HCT116 (cell line): Measurements from ENCODE around the gene TMEM200C. TPM values are rescaled to one million over a fixed set of nuclear protein-coding genes. Genes with fewer than 3 reads are reported as not detected.

ENCODE experiments used
- ATAC-seq: fragments of 200-7000 bp; cut with Tn5 transposase; 2 replicates; pipeline ENCODE4 v1.9.1; 2020; ENCODE audit warnings: mild to moderate bottlenecking, moderate library complexity
- BruUV-seq: library from RNA; stranded (reverse); fragments of 400-500 nt; replicated peaks from 2 replicates; lab custom pipeline; 2021; lab: Mats Ljungman, UMichigan
- CTCF ChIA-PET: fragments of 300-600 bp; sonication (Branson Sonifier 250); formaldehyde crosslinking; loops from one replicate; lab custom pipeline; 2021; ENCODE audit warnings: antibody characterized with exemption; lab: Charles Lee
- POLR2A ChIA-PET: fragments of 300-600, 350-600 bp; sonication (Branson Sonifier 250); formaldehyde crosslinking; loops from one replicate; lab custom pipeline; 2021; ENCODE audit warnings: antibody characterized with exemption; lab: Charles Lee
- RAD21 ChIA-PET, 2 experiments: fragments of 300-600 bp; sonication (Branson Sonifier 250); formaldehyde crosslinking; loops; one replicate each; lab custom pipeline; 2023; ENCODE audit warnings: low total read pairs in 2 of 2; ENCODE audit not compliant: uncharacterized antibody in 2 of 2, unreplicated experiment in 2 of 2, low non-redundant PET in 1 of 2; lab: Charles Lee
- DNase-seq: peaks from one replicate; pipeline ENCODE4 v3.0.0-alpha.2; 2010; ENCODE audit warnings: low read depth, low spot score
- H2AFZ ChIP-seq: fragments of 200-600 bp; shearing (Covaris generic), sonication (generic); 2 replicates; pipeline ENCODE4 v1.6.1; 2017; ENCODE audit warnings: low read depth, mixed run types, mixed read lengths, antibody characterized with exemption, low read length; ENCODE audit not compliant: poor library complexity, severe bottlenecking
- H3K27ac ChIP-seq: 2 replicates; pipeline ENCODE4 v1.5.1; 2012; ENCODE audit warnings: low read depth, low read length
- H3K27me3 ChIP-seq: fragments of 200-600 bp; sonication (generic); 2 replicates; pipeline ENCODE4 v1.6.1; 2016; ENCODE audit warnings: mixed run types, low read length, mixed read lengths; ENCODE audit not compliant: insufficient read depth
- H3K36me3 ChIP-seq, 2 experiments: fragments of 200-500 bp in 1 of 2; fragments of 200-600 bp in 1 of 2; sonication (Bioruptor generic) in 1 of 2; sonication (generic) in 1 of 2; 2 replicates each; pipeline versions ENCODE4 v1.5.1 to v1.6.1; 2014 to 2016; ENCODE audit warnings: low read length in 2 of 2, inconsistent platforms in 1 of 2, mixed read lengths in 1 of 2, mixed run types in 1 of 2; ENCODE audit not compliant: insufficient read depth in 2 of 2, control insufficient read depth in 1 of 2
- H3K4me1 ChIP-seq, 2 experiments: fragments of 200-600 bp in 1 of 2; sonication (generic) in 1 of 2; 2 replicates each; pipeline versions ENCODE4 v1.5.1 to v1.6.1; 2012 to 2017; ENCODE audit warnings: low read length in 2 of 2, inconsistent platforms in 1 of 2, mild to moderate bottlenecking in 1 of 2, mixed read lengths in 1 of 2, mixed run types in 1 of 2, moderate library complexity in 1 of 2; ENCODE audit not compliant: insufficient read depth in 2 of 2, control insufficient read depth in 1 of 2
- H3K4me2 ChIP-seq: fragments of 200-600 bp; sonication (generic); 2 replicates; pipeline ENCODE4 v1.6.1; 2017; ENCODE audit warnings: mixed run types, low read length, mixed read lengths
- H3K4me3 ChIP-seq, 2 experiments: fragments of 200-600 bp in 1 of 2; sonication (generic) in 1 of 2; replicated peaks in 1 of 2; 2 replicates each; pipeline ENCODE4 v1.5.1; 2011 to 2016; ENCODE audit warnings: low read length in 2 of 2, control low read depth in 1 of 2, low read depth in 1 of 2, mild to moderate bottlenecking in 1 of 2, mixed read lengths in 1 of 2, mixed run types in 1 of 2
- H3K79me2 ChIP-seq: fragments of 200-600 bp; sonication (generic); 2 replicates; pipeline ENCODE4 v1.6.1; 2017; ENCODE audit warnings: mild to moderate bottlenecking, mixed run types, low read length, moderate library complexity, mixed read lengths; ENCODE audit not compliant: insufficient read depth
- H3K9ac ChIP-seq: fragments of 200-600 bp; sonication (generic); 2 replicates; pipeline ENCODE4 v1.6.1; 2016; ENCODE audit warnings: low read length, mixed read lengths
- H3K9me2 ChIP-seq: fragments of 200-600 bp; sonication (generic), shearing (Covaris generic); 2 replicates; pipeline ENCODE4 v1.6.1; 2017; ENCODE audit warnings: mixed run types, mild to moderate bottlenecking, moderate library complexity; ENCODE audit not compliant: insufficient read depth
- H3K9me3 ChIP-seq, 2 experiments: fragments of 200-500 bp in 1 of 2; fragments of 200-600 bp in 1 of 2; sonication (Bioruptor generic) in 1 of 2; sonication (generic) in 1 of 2; 2 replicates each; pipeline ENCODE4 v1.6.1; 2014 to 2017; ENCODE audit warnings: low read length in 2 of 2, mixed read lengths in 2 of 2, inconsistent platforms in 1 of 2, low read depth in 1 of 2, mild to moderate bottlenecking in 1 of 2, mixed run types in 1 of 2, moderate library complexity in 1 of 2; ENCODE audit not compliant: control insufficient read depth in 1 of 2, insufficient read depth in 1 of 2
- H4K20me1 ChIP-seq: fragments of 200-600 bp; sonication (generic), shearing (Covaris generic); 2 replicates; pipeline ENCODE4 v1.6.1; 2017; ENCODE audit warnings: mixed run types, mild to moderate bottlenecking, moderate library complexity; ENCODE audit not compliant: insufficient read depth
- CEBPB ChIP-seq: IDR thresholded peaks from 2 replicates; pipeline ENCODE4 v1.6.1; 2012; ENCODE audit warnings: low read depth
- EGR1 ChIP-seq: IDR thresholded peaks from 2 replicates; pipeline ENCODE4 v1.6.1; 2012; ENCODE audit warnings: low read depth
- ELF1 ChIP-seq: IDR thresholded peaks from 2 replicates; pipeline ENCODE4 v1.6.1; 2012; ENCODE audit warnings: low read depth, borderline replicate concordance
- EZH2 ChIP-seq: fragments of 200-600 bp; sonication (generic); IDR thresholded peaks from 2 replicates; pipeline ENCODE4 v1.6.1; 2017; ENCODE audit warnings: antibody characterized with exemption, mixed run types
- EZH2phosphoT487 ChIP-seq: fragments of 200-600 bp; IDR thresholded peaks from 2 replicates; pipeline ENCODE4 v1.6.1; 2018; ENCODE audit warnings: antibody characterized with exemption, borderline replicate concordance
- FOSL1 ChIP-seq: IDR thresholded peaks from 2 replicates; pipeline ENCODE4 v1.6.1; 2012; ENCODE audit warnings: low read depth
- MAX ChIP-seq: IDR thresholded peaks from 2 replicates; pipeline ENCODE4 v1.6.1; 2012
- POLR2A ChIP-seq: IDR thresholded peaks from 2 replicates; pipeline ENCODE4 v1.7.0; 2011; ENCODE audit warnings: borderline replicate concordance; ENCODE audit not compliant: insufficient read depth, insufficient read length; ENCODE audit errors: extremely low read depth
- POLR2AphosphoS5 ChIP-seq: IDR thresholded peaks from 2 replicates; pipeline ENCODE4 v1.6.1; 2011; ENCODE audit warnings: mild to moderate bottlenecking, low read depth, low read length, moderate library complexity
- RAD21 ChIP-seq: IDR thresholded peaks from 2 replicates; pipeline ENCODE4 v1.6.1; 2012; ENCODE audit warnings: low read depth, mild to moderate bottlenecking
- SIN3A ChIP-seq: IDR thresholded peaks from 2 replicates; pipeline ENCODE4 v1.6.1; 2012; ENCODE audit warnings: low read depth
- SP1 ChIP-seq: IDR thresholded peaks from 2 replicates; pipeline ENCODE4 v1.6.1; 2012; ENCODE audit warnings: low read depth
- SRF ChIP-seq: IDR thresholded peaks from 2 replicates; pipeline ENCODE4 v1.6.1; 2012; ENCODE audit warnings: low read depth
- TCF7L2 ChIP-seq: IDR thresholded peaks from 2 replicates; pipeline ENCODE4 v1.7.0; 2011; ENCODE audit warnings: borderline replicate concordance, inconsistent platforms; ENCODE audit not compliant: insufficient read depth, insufficient read length; ENCODE audit errors: extremely low read depth
- YY1 ChIP-seq: IDR thresholded peaks from 2 replicates; pipeline ENCODE4 v1.6.1; 2011; ENCODE audit warnings: low read length, low read depth, moderate library complexity, mild to moderate bottlenecking; ENCODE audit not compliant: insufficient replicate concordance; ENCODE audit errors: extremely low read depth
- ZBTB33 ChIP-seq: IDR thresholded peaks from 2 replicates; pipeline ENCODE4 v1.6.1; 2011; ENCODE audit warnings: mild to moderate bottlenecking, low read length, moderate library complexity; ENCODE audit not compliant: insufficient replicate concordance; ENCODE audit errors: extremely low read depth
- ZFX ChIP-seq: fragments of 450-650 bp; IDR thresholded peaks from 2 replicates; pipeline ENCODE4 v1.6.1; 2017
- intact Hi-C: fragments of 100-400 bp; cut with micrococcal nuclease; formaldehyde crosslinking; loops from 2 replicates; pipeline ENCODE4 v1.10.0; 2022
- total RNA-seq: library from RNA; stranded (reverse); gene quantifications from one replicate; pipeline ENCODE4 v1.2.1, GENCODE V29; 2021; ENCODE audit not compliant: unreplicated experiment

Gene TMEM200C
- total RNA-seq, 1 experiment from 2014 or later, result not detected

- Histone ChIP-seq H3K4me2 (no peak overlapping the region), H3K36me3 (no peaks in the 10 kb centered on the region), H3K4me3 (no peak overlapping the region)
- intact Hi-C loops, result no loop called here
- RAD21 ChIA-PET, result no interaction called here
- TF ChIP-seq YY1 (no peak), CEBPB (no peak), TCF7L2 (no peak), POLR2A (no peak), SRF (no peak), EZH2 (no peak), SIN3A (no peak), RAD21 (no peak), ZFX (no peak), FOSL1 (no peak), SP1 (no peak), EZH2phosphoT487 (no peak), ZBTB33 (no peak), POLR2AphosphoS5 (no peak), MAX (no peak), EGR1 (no peak), ELF1 (no peak)
- TF ChIP-seq, all 23 proteins: peak for 0
- ATAC-seq (no peak), DNase-seq (no peak)
- no peaks in the 10 kb centered on the region for H3K9me2 ChIP-seq
- H3K4me1 ChIP-seq, result no peaks in the 10 kb centered on the region
- no peak overlapping the region for H3K9ac ChIP-seq
- ChIA-PET CTCF (no interaction called here), POLR2A (no interaction called here)
- no peaks in the 10 kb centered on the region for H3K27me3 ChIP-seq
- H2AFZ ChIP-seq, result no peak overlapping the region
- peaks cover 13 to 15% of the 10 kb centered on the region in 2 experiments; a peak in 2 of 4 replicates for H3K9me3 ChIP-seq
- no peaks in the 10 kb centered on the region for H3K79me2 ChIP-seq
- no peak overlapping the region for H3K27ac ChIP-seq
- no peaks in the 10 kb centered on the region for H4K20me1 ChIP-seq
- no TSS peak for BruUV-seq
These were observed 35.5 kb upstream of the TMEM200C start for GRCh38 chr18:5930789-5931188.
